ENCODE results near the gene TPM3. TPM values are rescaled to one million over a fixed set of nuclear protein-coding genes. Genes with fewer than 3 reads are reported as not detected.
A peak's percentile ranks its signal among the peaks of the same experiment; 100 is the strongest.
"Not testable (repeated sequence)": the region's sequence is repeated elsewhere in the genome, so short reads cannot be mapped to it uniquely, and the experiment has no call there.

The TPM3 gene
- 272 TPM for polyA plus RNA-seq (ENCODE audit: insufficient read length)
- long read RNA-seq, donor 1, transcript TPM3-212 (8 exons, 3,131 nt): major isoform, 67 of 223 reads
- long read RNA-seq, donor 1, partial matches to known transcripts: 140 of 223 reads
- long read RNA-seq, donor 1, other reads (novel, unspliced or antisense): 9 of 223 reads
- long read RNA-seq, donor 2, transcript TPM3-212 (8 exons, 3,131 nt): major isoform, 65 of 218 reads
- long read RNA-seq, donor 2, partial matches to known transcripts: 140 of 218 reads
- long read RNA-seq, donor 2, other reads (novel, unspliced or antisense): 6 of 218 reads
- long read RNA-seq, donor 3, transcript TPM3-212 (8 exons, 3,131 nt): major isoform, 54 of 240 reads
- long read RNA-seq, donor 3, transcript TPM3-216 (4 exons, 746 nt): minor isoform, 5 of 240 reads
- long read RNA-seq, donor 3, partial matches to known transcripts: 171 of 240 reads
- long read RNA-seq, donor 3, other reads (novel, unspliced or antisense): 6 of 240 reads
- long read RNA-seq, donor 4, partial matches to known transcripts: 0 of 8 reads
- long read RNA-seq, donor 4, other reads (novel, unspliced or antisense): 0 of 8 reads
- long read RNA-seq, donor 5, transcript TPM3-212 (8 exons, 3,131 nt): major isoform, 122 of 430 reads
- long read RNA-seq, donor 5, partial matches to known transcripts: 259 of 430 reads
- long read RNA-seq, donor 5, other reads (novel, unspliced or antisense): 43 of 430 reads
- long read RNA-seq, donor 6, transcript TPM3-212 (8 exons, 3,131 nt): major isoform, 66 of 316 reads
- long read RNA-seq, donor 6, partial matches to known transcripts: 229 of 316 reads
- long read RNA-seq, donor 6, other reads (novel, unspliced or antisense): 13 of 316 reads
- long read RNA-seq, donor 7, full-length matches to known transcripts: 127 of 366 reads
- long read RNA-seq, donor 7, partial matches to known transcripts: 210 of 366 reads
- long read RNA-seq, donor 7, other reads (novel, unspliced or antisense): 29 of 366 reads
- long read RNA-seq, donor 8, transcript TPM3-212 (8 exons, 3,131 nt): major isoform, 25 of 66 reads
- long read RNA-seq, donor 8, partial matches to known transcripts: 38 of 66 reads
- long read RNA-seq, donor 8, other reads (novel, unspliced or antisense): 0 of 66 reads

GRCh38 chr1:154191990-154192461, at the start of gene TPM3:
Gene TPM3 (minus strand): TSS chr1:154192100. CDS start chr1:154192018, 82 bp downstream.
- DNase-seq: no peak

GRCh38 chr1:154240294-154240833, 48.5 kb upstream of the TPM3 start:
- no peak for DNase-seq

DNA sequence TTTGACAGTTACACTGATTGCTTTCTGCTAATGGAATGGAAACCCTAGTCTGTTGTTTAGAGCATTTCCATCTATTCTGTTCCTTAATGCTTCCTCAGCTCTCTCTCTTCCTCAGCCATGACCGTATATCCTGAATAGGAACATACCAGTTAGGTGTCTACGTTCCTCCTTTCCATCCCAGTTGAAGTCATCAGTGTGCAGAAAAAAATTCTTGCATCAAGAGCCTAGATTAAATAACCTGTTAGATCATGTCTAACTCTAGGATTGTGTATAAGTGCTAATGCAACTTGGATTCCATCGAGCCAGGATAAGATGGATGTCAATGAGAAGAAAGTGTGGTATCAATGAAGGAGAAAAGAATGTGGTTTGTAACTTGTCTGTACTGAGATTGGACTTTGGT, 47.6 kb upstream of the TPM3 start:
- DNase-seq: no peak

DNA sequence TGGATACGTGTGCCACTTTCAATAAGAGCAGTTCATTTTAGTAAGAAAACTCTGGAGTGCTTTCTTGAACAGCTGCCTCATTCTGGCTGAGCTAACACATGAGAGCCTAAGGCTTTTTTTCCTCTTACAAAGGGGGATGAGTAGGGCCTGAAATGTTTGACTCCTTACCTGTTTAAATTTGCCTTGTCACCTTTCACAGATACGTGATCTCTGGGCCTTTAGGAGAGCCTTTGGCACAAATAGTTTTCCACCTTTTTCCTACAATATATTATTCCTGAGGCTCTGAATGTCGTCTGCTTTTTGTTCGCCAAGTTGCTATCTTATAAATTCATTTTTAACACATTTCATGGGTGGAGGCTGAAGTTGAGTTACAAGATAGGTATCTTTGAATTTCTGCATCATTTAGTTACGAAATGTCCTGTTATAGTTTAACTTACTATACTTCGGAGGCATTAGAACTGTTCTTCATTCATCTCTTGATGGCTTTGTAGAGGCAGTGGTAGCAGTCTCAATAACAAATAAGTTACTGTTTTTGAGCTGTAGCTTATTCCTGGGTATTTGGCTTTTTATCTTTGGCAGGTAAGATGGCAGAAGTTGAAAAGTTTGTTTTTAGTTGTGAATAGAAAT, 46.1 kb upstream of the TPM3 start:
- DNase-seq: no peak

- no peak for DNase-seq
Observed at GRCh38 chr1:154237435-154237834, 45.5 kb upstream of the TPM3 start.

GRCh38 chr1:154236855-154237254, 45.0 kb upstream of the TPM3 start:
- no peak for DNase-seq

- not testable (repeated sequence) for DNase-seq
Observed at GRCh38 chr1:154233127-154233526, 41.2 kb upstream of the TPM3 start.

DNA sequence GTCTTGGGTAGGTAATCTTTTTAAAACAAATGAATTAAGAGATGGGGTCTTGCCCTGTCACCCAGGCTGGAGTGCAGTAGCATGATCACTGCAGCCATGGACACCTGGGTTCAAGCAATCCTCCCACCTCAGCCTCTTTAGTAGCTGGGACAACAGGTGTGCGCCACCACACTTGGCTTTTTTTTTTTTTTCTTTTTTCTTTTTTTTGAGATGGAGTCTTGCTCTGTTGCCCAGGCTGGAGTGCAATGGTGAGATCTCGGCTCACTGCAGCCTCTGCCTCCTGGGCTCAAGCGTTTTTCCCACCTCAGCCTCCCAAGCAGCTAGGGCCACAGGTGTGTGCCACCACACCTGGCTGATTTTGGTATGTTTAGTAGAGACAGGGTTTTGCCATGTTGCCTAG, 39.2 kb upstream of the TPM3 start:
- not testable (repeated sequence) for DNase-seq

DNA sequence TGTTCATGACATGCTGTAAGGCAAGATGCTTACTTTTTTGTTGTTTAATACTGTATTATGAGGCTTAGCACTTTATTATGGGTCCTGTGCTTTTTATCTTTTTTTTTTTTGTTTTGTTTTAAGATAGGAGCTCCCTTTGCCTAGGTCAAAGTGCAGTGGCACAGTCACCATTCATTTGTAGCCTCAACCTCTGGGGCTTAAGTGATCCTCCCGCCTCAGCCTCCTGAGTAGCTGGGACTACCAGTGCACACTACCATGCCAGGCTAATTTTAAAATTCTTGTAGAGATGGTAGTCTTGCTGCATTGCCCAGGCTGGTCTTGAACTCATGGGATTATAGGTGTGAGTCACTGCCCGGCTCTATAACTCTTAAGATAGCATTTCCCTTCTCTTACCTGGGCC, 33.5 kb upstream of the TPM3 start:
- DNase-seq: no peak

DNA sequence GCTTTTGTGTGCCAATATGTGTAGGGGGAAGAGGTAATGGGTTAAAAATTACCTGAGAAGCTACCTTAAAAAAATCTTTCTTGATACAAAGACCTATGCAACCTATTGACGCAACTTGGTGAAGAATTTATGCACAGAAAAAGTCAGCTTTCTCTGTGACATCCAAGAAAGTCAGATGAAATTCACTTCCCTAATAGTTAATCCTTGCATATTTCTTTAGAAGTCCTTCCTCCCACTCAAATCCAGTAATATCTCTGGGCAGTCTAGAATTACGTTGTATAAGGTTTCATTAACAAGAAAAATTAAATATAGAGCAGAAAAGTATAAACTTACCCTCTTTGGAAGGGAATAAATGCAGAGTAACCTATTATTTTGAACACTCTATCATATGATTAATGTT, 31.7 kb upstream of the TPM3 start:
- DNase-seq: no peak

DNA sequence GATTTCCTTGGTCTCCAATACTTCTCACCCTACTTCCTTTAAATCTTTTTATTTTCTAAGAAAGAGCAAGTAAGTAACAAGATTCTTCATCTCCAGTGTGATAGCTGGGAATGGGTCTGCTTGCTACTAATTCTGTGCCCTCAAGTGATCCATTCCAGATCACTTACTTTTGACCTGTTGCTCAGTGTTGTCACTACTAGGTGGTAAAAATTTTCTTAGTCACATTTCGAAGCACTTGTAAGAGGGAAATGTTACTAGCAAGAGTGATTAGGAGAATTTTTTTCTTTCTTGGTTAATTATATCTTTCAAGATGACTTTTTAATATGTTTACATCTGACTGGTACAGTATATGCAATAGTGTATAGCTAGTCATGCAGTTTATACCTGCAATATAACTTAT, 31.0 kb upstream of the TPM3 start:
- DNase-seq: no peak

- DNase-seq: no peak
Observed at GRCh38 chr1:154222518-154222917, 30.6 kb upstream of the TPM3 start.

DNA sequence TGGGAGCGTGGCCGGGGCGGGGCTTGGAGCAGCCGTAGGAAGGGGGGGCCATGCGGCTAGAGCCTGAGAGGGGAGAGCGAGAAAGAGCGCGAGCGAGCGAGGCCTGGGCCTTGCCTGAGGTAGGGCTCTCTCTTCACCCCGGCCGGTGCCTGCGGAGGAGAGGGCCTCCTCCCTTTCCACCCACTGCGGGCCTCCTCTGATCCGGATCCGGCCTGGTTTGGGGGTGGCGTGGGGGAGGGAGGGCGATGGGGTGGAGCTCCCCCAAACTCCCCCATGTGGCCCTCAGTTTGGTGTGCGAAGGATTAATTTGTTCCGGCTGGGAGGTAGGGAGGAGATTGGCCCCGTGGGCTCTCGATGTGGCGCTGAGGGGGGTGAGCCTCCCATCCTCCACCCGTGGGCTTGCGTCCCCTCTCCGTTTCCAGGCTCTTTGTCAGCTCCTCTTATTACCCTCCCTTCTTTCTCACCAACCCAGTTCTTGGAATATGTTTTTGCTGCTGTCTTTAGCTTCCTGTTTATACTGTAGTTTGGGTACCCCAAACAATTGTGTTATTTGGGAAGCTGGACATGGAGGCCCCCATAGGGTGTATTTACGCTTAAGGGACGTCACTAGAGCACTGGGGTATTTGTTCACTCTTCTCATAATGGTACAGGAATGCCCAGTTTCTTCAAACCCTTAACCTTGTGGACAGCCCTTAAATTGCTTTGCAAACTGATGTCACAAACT, 29.5 kb upstream of the TPM3 start:
- peak; percentile 50 for DNase-seq

- DNase-seq: no peak
Observed at GRCh38 chr1:154220970-154221277, 29.0 kb upstream of the TPM3 start.

DNA sequence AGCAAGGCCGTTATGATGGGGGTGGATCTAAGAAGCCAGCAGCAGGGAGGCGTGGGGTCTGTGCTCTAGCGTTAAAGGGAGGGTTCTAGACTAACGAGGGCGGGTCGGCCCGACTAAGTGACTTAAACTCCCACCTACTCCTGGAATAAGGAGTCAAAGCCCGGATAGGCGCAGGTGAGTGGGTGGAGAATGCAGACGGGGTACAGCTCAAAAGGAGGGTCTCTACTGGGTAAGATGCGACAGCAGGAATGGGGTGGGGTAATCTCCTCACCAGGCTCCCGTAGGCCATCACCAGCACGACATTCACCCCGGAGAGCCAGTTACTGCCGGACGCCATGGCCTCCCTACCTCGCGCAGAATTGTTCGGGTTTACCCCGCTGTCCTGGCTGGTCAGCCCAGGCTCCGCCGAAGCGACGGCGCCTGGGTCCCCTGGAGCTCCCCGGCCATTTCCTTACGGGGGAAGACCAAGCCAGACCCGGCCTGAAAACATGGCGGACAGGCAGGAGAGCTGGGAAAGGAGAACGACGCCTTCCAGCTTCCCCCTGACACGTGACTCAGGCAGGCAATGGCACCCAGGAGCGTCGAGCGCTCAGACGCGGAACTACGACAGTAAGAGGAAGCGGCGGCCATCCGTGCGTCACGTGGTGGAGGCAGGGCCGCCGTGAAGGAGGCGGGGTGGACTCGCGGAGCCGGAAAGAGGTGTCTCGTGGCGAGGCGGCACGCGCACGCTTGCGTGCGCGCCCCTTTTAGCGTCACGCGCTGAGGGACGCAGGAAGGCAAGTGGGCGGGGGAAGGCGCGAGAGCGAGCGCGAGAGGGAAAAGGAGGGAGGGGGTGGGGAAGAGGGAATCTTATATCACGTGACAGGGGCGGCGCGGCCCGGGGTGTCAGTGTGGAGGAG, 28.4 kb upstream of the TPM3 start, which contains the start of gene UBAP2L:
Gene UBAP2L, plus strand, starts transcription at position 885 of the 899 bp plus-strand sequence. CDS start 4,169 bp downstream, outside the sequence.
- DNase-seq: peak; percentile 99

DNA sequence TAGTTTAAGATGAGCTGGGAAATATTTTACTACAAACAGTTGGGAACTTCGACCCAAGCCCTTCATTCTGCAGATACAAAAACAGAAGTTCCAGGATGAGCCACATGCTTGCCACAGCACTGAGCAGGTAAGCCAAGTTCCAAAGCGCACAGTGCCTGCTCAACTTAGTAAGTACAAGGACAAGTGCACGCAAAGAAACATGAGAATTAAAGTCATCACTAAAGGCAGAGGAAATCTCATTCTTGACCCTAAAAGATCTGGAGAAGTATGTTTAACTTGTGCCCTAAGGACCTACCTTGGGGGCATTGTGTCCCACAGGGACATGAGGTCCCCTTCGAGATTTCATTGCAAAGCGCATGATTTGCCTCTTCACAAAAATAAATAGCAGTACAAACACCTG, 27.6 kb upstream of the TPM3 start:
- DNase-seq: peak; percentile 18

DNA sequence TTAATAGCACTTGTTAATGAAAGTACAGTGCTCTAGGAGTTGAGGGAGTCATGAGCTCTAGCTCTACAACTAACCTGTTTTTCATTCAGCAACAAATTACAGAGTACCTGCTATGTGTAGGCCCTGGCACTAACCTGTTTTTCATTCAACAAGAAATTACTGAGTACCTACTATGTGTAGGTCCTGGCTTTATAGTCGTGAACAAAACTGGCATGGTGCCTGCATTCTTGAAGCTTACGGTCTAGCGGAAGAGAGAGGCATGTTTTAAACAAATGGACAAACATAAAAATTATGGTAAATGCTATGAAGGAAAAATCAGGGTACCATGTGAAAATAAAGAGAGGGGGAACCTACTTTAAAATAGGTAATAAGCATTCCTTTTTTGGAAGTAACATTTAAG, 26.6 kb upstream of the TPM3 start:
- no peak for DNase-seq

DNA sequence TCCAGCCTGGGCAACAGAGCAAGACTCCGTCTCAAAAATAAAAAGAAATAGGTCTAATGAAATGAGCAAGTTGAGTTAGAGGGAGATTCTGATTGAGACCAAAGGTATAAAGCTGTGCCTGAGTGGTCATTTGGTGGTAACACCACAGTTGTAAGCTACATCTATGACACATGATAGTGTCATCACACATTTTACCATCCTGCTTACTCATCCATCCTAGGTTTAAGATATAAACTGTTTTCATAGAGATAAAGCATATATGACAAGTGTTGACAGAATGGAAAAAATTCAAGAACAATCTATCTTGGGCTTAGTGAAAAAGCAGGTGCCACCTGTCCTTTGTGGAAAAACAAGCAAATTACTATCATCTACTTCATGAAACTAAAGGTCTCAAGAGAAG, 21.4 kb upstream of the TPM3 start:
- DNase-seq: no peak

GRCh38 chr1:154212083-154212482, 20.2 kb upstream of the TPM3 start:
- no peak for DNase-seq
